GM23338 (cell line): ENCODE results near the gene NCLN. TPM values are rescaled to one million over a fixed set of nuclear protein-coding genes. Genes with fewer than 3 reads are reported as not detected.

ENCODE experiments used
- ATAC-seq: fragments of 200-7000 bp; cut with Tn5 transposase; 3 replicates; pipeline ENCODE4 v1.9.1; 2020
- DNase-seq: peaks from one replicate; pipeline ENCODE4 v3.0.0-alpha.2; 2015; ENCODE audit warnings: low spot score
- H2AFZ ChIP-seq: fragments of 200-600 bp; sonication (generic); 2 replicates; pipeline ENCODE4 v1.8.0; 2016; ENCODE audit warnings: antibody characterized with exemption, mild to moderate bottlenecking, moderate library complexity
- H3F3A ChIP-seq: fragments of 200-600 bp; sonication (generic); replicated peaks from 2 replicates; pipeline ENCODE4 v1.8.0; 2017; ENCODE audit warnings: antibody characterized with exemption, mixed run types, low read depth
- H3K27ac ChIP-seq: fragments of 200-600 bp; sonication (generic); 2 replicates; pipeline ENCODE4 v1.6.1; 2016; ENCODE audit warnings: low read depth
- H3K27me3 ChIP-seq: fragments of 200-600 bp; sonication (generic); 2 replicates; pipeline ENCODE4 v1.8.0; 2016; ENCODE audit warnings: mild to moderate bottlenecking, mixed run types, moderate library complexity; ENCODE audit not compliant: insufficient read depth
- H3K36me3 ChIP-seq: fragments of 200-600 bp; sonication (generic); 2 replicates; pipeline ENCODE4 v1.8.0; 2016; ENCODE audit warnings: mild to moderate bottlenecking; ENCODE audit not compliant: insufficient read depth
- H3K4me1 ChIP-seq: fragments of 200-600 bp; sonication (generic); 2 replicates; pipeline ENCODE4 v1.8.0; 2016; ENCODE audit warnings: mild to moderate bottlenecking, moderate library complexity; ENCODE audit not compliant: insufficient read depth
- H3K4me2 ChIP-seq: fragments of 200-600 bp; sonication (generic); 2 replicates; pipeline ENCODE4 v1.7.1; 2017; ENCODE audit warnings: mixed run types
- H3K4me3 ChIP-seq: fragments of 200-600 bp; sonication (generic); 2 replicates; pipeline ENCODE4 v1.6.1; 2016; ENCODE audit warnings: mixed run types
- H3K79me2 ChIP-seq: fragments of 200-600 bp; sonication (generic); replicated peaks from 2 replicates; pipeline ENCODE4 v1.8.0; 2017; ENCODE audit warnings: mild to moderate bottlenecking; ENCODE audit not compliant: insufficient read depth
- H3K9me2 ChIP-seq: fragments of 200-600 bp; sonication (generic); 2 replicates; pipeline ENCODE4 v1.8.0; 2017; ENCODE audit not compliant: insufficient read depth
- H4K20me1 ChIP-seq: fragments of 200-600 bp; sonication (generic); replicated peaks from 2 replicates; pipeline ENCODE4 v1.8.0; 2017; ENCODE audit warnings: mild to moderate bottlenecking; ENCODE audit not compliant: insufficient read depth
- H3K27ac Mint-ChIP-seq: 2 replicates; pipeline ENCODE4 v1.8.0; 2020; ENCODE audit warnings: inconsistent platforms, mild to moderate bottlenecking, moderate library complexity, mixed read lengths
- H3K27me3 Mint-ChIP-seq: 3 replicates; pipeline ENCODE4 v1.8.0; 2022; ENCODE audit warnings: low read depth, mild to moderate bottlenecking, moderate library complexity, mixed read lengths, inconsistent platforms; ENCODE audit not compliant: insufficient read depth, poor library complexity
- H3K36me3 Mint-ChIP-seq: 3 replicates; pipeline ENCODE4 v1.8.0; 2021; ENCODE audit warnings: low read depth, mild to moderate bottlenecking, inconsistent platforms, moderate library complexity, mixed read lengths
- H3K4me1 Mint-ChIP-seq: 3 replicates; pipeline ENCODE4 v1.8.0; 2020; ENCODE audit warnings: mild to moderate bottlenecking, inconsistent platforms, mixed read lengths
- H3K4me3 Mint-ChIP-seq: 3 replicates; pipeline ENCODE4 v1.8.0; 2021; ENCODE audit warnings: moderate library complexity, mild to moderate bottlenecking, inconsistent platforms, mixed read lengths
- H3K9me3 Mint-ChIP-seq: 3 replicates; pipeline ENCODE4 v1.8.0; 2020; ENCODE audit warnings: moderate library complexity, mild to moderate bottlenecking, inconsistent platforms, mixed read lengths
- CREB1 ChIP-seq: fragments of 250-450 bp; sonication (Bioruptor Pico); IDR thresholded peaks from 2 replicates; pipeline ENCODE4 v1.5.0; 2020; ENCODE audit warnings: low read depth, mild to moderate bottlenecking, moderate library complexity
- CTCF ChIP-seq, 2 experiments: fragments of 200-600 bp in 1 of 2; sonication (generic) in 1 of 2; conservative IDR thresholded peaks; 2 replicates each; pipeline versions ENCODE4 v1.5.1 to v1.6.1; 2016 to 2017; ENCODE audit warnings: antibody characterized with exemption in 2 of 2, low read depth in 2 of 2, mild to moderate bottlenecking in 2 of 2, moderate library complexity in 1 of 2
- ETS1 ChIP-seq: IDR thresholded peaks from 2 replicates; pipeline ENCODE4 v1.6.1; 2016; ENCODE audit warnings: antibody characterized with exemption
- EZH2 ChIP-seq: fragments of 200-600 bp; sonication (generic); IDR thresholded peaks from one replicate; pipeline ENCODE4 v1.8.0; 2017; ENCODE audit warnings: antibody characterized with exemption, mild to moderate bottlenecking, low read depth; ENCODE audit not compliant: unreplicated experiment
- EZH2phosphoT487 ChIP-seq: fragments of 200-600 bp; sonication (generic); IDR thresholded peaks from one replicate; pipeline ENCODE4 v1.8.1; 2018; ENCODE audit warnings: antibody characterized with exemption; ENCODE audit not compliant: unreplicated experiment
- JUNB ChIP-seq: IDR thresholded peaks from one replicate; pipeline ENCODE4 v1.6.1; 2016; ENCODE audit warnings: antibody characterized with exemption; ENCODE audit not compliant: unreplicated experiment
- NANOG ChIP-seq: IDR thresholded peaks from 2 replicates; pipeline ENCODE4 v1.6.1; 2016; ENCODE audit warnings: antibody characterized with exemption, borderline replicate concordance
- POLR2AphosphoS5 ChIP-seq: IDR thresholded peaks from 2 replicates; pipeline ENCODE4 v1.6.1; 2016; ENCODE audit warnings: antibody characterized with exemption, low read depth
- REST ChIP-seq: IDR thresholded peaks from one replicate; pipeline ENCODE4 v1.6.1; 2018; ENCODE audit warnings: antibody characterized with exemption; ENCODE audit not compliant: unreplicated experiment
- STAT1 ChIP-seq: IDR thresholded peaks from one replicate; pipeline ENCODE4 v1.6.1; 2016; ENCODE audit warnings: antibody characterized with exemption; ENCODE audit not compliant: unreplicated experiment
- ZNF114 ChIP-seq: fragments of 250-450 bp; sonication (Bioruptor Pico); IDR thresholded peaks from 2 replicates; pipeline ENCODE4 v1.5.0; 2020; ENCODE audit warnings: mild to moderate bottlenecking, moderate library complexity
- ZNF331 ChIP-seq: fragments of 250-450 bp; sonication (Bioruptor Pico); IDR thresholded peaks from 2 replicates; pipeline ENCODE4 v1.5.0; 2020; ENCODE audit warnings: low read depth, mild to moderate bottlenecking, moderate library complexity
- ZNF462 ChIP-seq: fragments of 250-450 bp; sonication (Bioruptor Pico); IDR thresholded peaks from 2 replicates; pipeline ENCODE4 v1.5.0; 2020; ENCODE audit warnings: mild to moderate bottlenecking, moderate library complexity
- polyA plus RNA-seq: library from polyadenylated mRNA; unstranded; fragments of >200 nt; fragmentation: Nextera tagmentation; extraction: Ambion mirVana; gene quantifications from 2 replicates; pipeline ENCODE4 v1.2.1, GENCODE V29; 2016
- total RNA-seq: library from RNA; depleted of rRNA; stranded (reverse); fragments of >200 nt; shearing (Covaris generic); gene quantifications from 2 replicates; pipeline ENCODE4 v1.2.3, GENCODE V29; 2014

NCLN gene
- total and polyA plus RNA-seq, 2 experiments from 2014 or later: 85.6 to 125 TPM

GRCh38 chr19:3159565-3159964 lies 26.2 kb upstream of the NCLN start (continued):
- TF ChIP-seq POLR2AphosphoS5: no peak

GRCh38 chr19:3160219-3160618 lies 25.5 kb upstream of the NCLN start:
- 0 out of 2 replicates have a peak, but pooled peaks cover 7% of the 10 kb centered on the region for H3K9me2 ChIP-seq
- H3K4me3 ChIP-seq: no peak overlapping the region
- no peak for ATAC-seq
- no peak overlapping the region for H3K4me2 ChIP-seq
- H3K36me3 ChIP-seq: no peaks in the 10 kb centered on the region
- no peaks in the 10 kb centered on the region for H4K20me1 ChIP-seq
- H3K9me3 Mint-ChIP-seq: peaks cover 9% of the 10 kb centered on the region; the same call in 2 of the 3 replicates
- peaks cover 17% of the 10 kb centered on the region for H3K27me3 Mint-ChIP-seq
- no peak overlapping the region for H3K27ac ChIP-seq
- DNase-seq: no peak
- TF ChIP-seq EZH2 (no peak), POLR2AphosphoS5 (no peak), STAT1 (no peak), NANOG (no peak), ETS1 (no peak), REST (no peak), CTCF (conservative IDR thresholded peaks at IDR 0.05; ENCODE audit: low read depth in 2 of 2) (no peak), ZNF331 (no peak), JUNB (no peak), EZH2phosphoT487 (no peak), ZNF114 (CRISPR knock-in tag) (no peak), ZNF462 (no peak), CREB1 (CRISPR knock-in tag) (no peak)
- H3K27me3 ChIP-seq: peaks cover 5% of the 10 kb centered on the region; the same call in 1 of the 2 replicates
- H3F3A ChIP-seq: no peaks in the 10 kb centered on the region
- H3K36me3 Mint-ChIP-seq: no peaks in the 10 kb centered on the region
- 0 out of 2 replicates have a peak overlapping the region, but pooled peaks have one; percentile 43 for H2AFZ ChIP-seq
- H3K79me2 ChIP-seq: no peaks in the 10 kb centered on the region
- H3K4me1 ChIP-seq: no peaks in the 10 kb centered on the region
- no peak overlapping the region for H3K4me3 Mint-ChIP-seq
- no peak overlapping the region for H3K27ac Mint-ChIP-seq
- H3K4me1 Mint-ChIP-seq: peaks cover 6% of the 10 kb centered on the region; the same call in 2 of the 3 replicates
